Measurements from ENCODE around the gene THOC6. TPM values are rescaled to one million over a fixed set of nuclear protein-coding genes. Genes with fewer than 3 reads are reported as not detected.

THOC6 gene
- total and polyA plus RNA-seq, 9 of the 15 experiments (the other 6 are each of a cell fraction or from before 2014, with no cell fraction given), result 2.5 to 65.4 (median 42.3) TPM

GRCh38 chr16:2980227-2981176, 43.3 kb upstream of the THOC6 start, which contains the start of gene PKMYT1 (continued):
- TF ChIP-seq MYBL2 (IDR thresholded peaks at IDR 0.05; ENCODE audit: low read depth) (no peak), MYBL2 (CRISPR knock-in tag; IDR thresholded peaks at IDR 0.05; ENCODE audit: borderline replicate concordance) (no peak), FOXP4 (CRISPR knock-in tag; IDR thresholded peaks at IDR 0.05; ENCODE audit: borderline replicate concordance) (no peak), IRF9 (tag; IDR thresholded peaks at IDR 0.05) (no peak), ZNF217 (CRISPR knock-in tag; IDR thresholded peaks at IDR 0.05) (no peak), HMG20A (CRISPR knock-in tag; conservative IDR thresholded peaks at IDR 0.05) (no peak), ARID3B (CRISPR knock-in tag; IDR thresholded peaks at IDR 0.05; ENCODE audit: borderline replicate concordance) (no peak), CREM (IDR thresholded peaks at IDR 0.05; ENCODE audit: low read depth) (peak; percentile 70), ATF4 (CRISPR knock-in tag; IDR thresholded peaks at IDR 0.05) (no peak), NR2C1 (IDR thresholded peaks at IDR 0.05) (no peak), NR2C1 (tag; IDR thresholded peaks at IDR 0.05) (no peak), LCOR (CRISPR knock-in tag; IDR thresholded peaks at IDR 0.05) (0 out of 2 replicates have a peak, but pooled peaks have one; percentile 7), PYGO2 (tag; IDR thresholded peaks at IDR 0.05) (no peak), RFX5 (IDR thresholded peaks at IDR 0.05; ENCODE audit: low read depth, low read length) (no peak), ZHX1 (conservative IDR thresholded peaks at IDR 0.05; ENCODE audit: low read length) (no peak; the same call in 1 of the 2 replicates), POLR2H (tag; IDR thresholded peaks at IDR 0.05; ENCODE audit: low read depth) (no peak; the same call in 1 of the 2 replicates), HBP1 (CRISPR knock-in tag; IDR thresholded peaks at IDR 0.05) (no peak)

All from K562 (cell line).